ENCODE results near the gene VAV2.

VAV2 gene

GRCh38 chr9:133991964-133992779 is at the start of gene VAV2:
Gene VAV2 (minus strand): TSS chr9:133992324. CDS start chr9:133992278, 46 bp downstream.
- peak; percentile 3; the same call in 2 of the 3 replicates for ATAC-seq
- TF ChIP-seq TSHZ2 (CRISPR knock-in tag; IDR thresholded peaks at IDR 0.05) (no peak), CREB5 (CRISPR knock-in tag; IDR thresholded peaks at IDR 0.05; ENCODE audit: low read depth) (no peak), ZFP30 (CRISPR knock-in tag; IDR thresholded peaks at IDR 0.05) (no peak), ZNF565 (CRISPR knock-in tag; conservative IDR thresholded peaks at IDR 0.05; ENCODE audit: low read depth) (no peak), ZC3H10 (CRISPR knock-in tag; IDR thresholded peaks at IDR 0.05) (no peak), TOX (CRISPR knock-in tag; IDR thresholded peaks at IDR 0.05; ENCODE audit: borderline replicate concordance) (no peak), ZNF70 (CRISPR knock-in tag; IDR thresholded peaks at IDR 0.05) (no peak), TCF4 (CRISPR knock-in tag; IDR thresholded peaks at IDR 0.05; ENCODE audit: borderline replicate concordance) (no peak), ZNF8 (CRISPR knock-in tag; IDR thresholded peaks at IDR 0.05) (no peak), POU6F1 (CRISPR knock-in tag; IDR thresholded peaks at IDR 0.05; ENCODE audit: borderline replicate concordance, low read depth) (no peak), GLIS3 (CRISPR knock-in tag; IDR thresholded peaks at IDR 0.05) (no peak), ARNTL (CRISPR knock-in tag; IDR thresholded peaks at IDR 0.05; ENCODE audit: borderline replicate concordance, low read depth) (no peak), ESRRG (CRISPR knock-in tag; IDR thresholded peaks at IDR 0.05) (no peak), PPARA (CRISPR knock-in tag; IDR thresholded peaks at IDR 0.05; ENCODE audit: borderline replicate concordance) (no peak), OSR1 (CRISPR knock-in tag; IDR thresholded peaks at IDR 0.05) (no peak), ZFP3 (CRISPR knock-in tag; IDR thresholded peaks at IDR 0.05) (no peak)

GRCh38 chr9:134041649-134041962 is 49.5 kb upstream of the VAV2 start:
- no peak for ATAC-seq
- no peak for TF ChIP-seq ZFP30 (CRISPR knock-in tag; IDR thresholded peaks at IDR 0.05)
- TF ChIP-seq OSR1 (CRISPR knock-in tag; IDR thresholded peaks at IDR 0.05) = no peak
- no peak for TF ChIP-seq TSHZ2 (CRISPR knock-in tag; IDR thresholded peaks at IDR 0.05)
- no peak for TF ChIP-seq ISL1 (CRISPR knock-in tag; IDR thresholded peaks at IDR 0.05)
- TF ChIP-seq RARB (CRISPR knock-in tag; IDR thresholded peaks at IDR 0.05) = no peak
- TF ChIP-seq ARNTL (CRISPR knock-in tag; IDR thresholded peaks at IDR 0.05; ENCODE audit: borderline replicate concordance, low read depth) = no peak
- TF ChIP-seq ZFP3 (CRISPR knock-in tag; IDR thresholded peaks at IDR 0.05) = no peak
- no peak for TF ChIP-seq TCF4 (CRISPR knock-in tag; IDR thresholded peaks at IDR 0.05; ENCODE audit: borderline replicate concordance)
- TF ChIP-seq CREB5 (CRISPR knock-in tag; IDR thresholded peaks at IDR 0.05; ENCODE audit: low read depth) = no peak
- no peak for TF ChIP-seq ESRRG (CRISPR knock-in tag; IDR thresholded peaks at IDR 0.05)
- TF ChIP-seq ZC3H10 (CRISPR knock-in tag; IDR thresholded peaks at IDR 0.05) = no peak
- TF ChIP-seq SNAI2 (CRISPR knock-in tag; IDR thresholded peaks at IDR 0.05) = no peak
- TF ChIP-seq PPARA (CRISPR knock-in tag; IDR thresholded peaks at IDR 0.05; ENCODE audit: borderline replicate concordance) = no peak
- no peak for TF ChIP-seq PATZ1 (CRISPR knock-in tag; IDR thresholded peaks at IDR 0.05; ENCODE audit: borderline replicate concordance)
- no peak for TF ChIP-seq CSDC2 (CRISPR knock-in tag; IDR thresholded peaks at IDR 0.05)
- no peak for TF ChIP-seq GLIS3 (CRISPR knock-in tag; IDR thresholded peaks at IDR 0.05)
